H1 (cell line): Measurements from ENCODE around the gene NTN1. TPM values are rescaled to one million over a fixed set of nuclear protein-coding genes. Genes with fewer than 3 reads are reported as not detected.

Experiments
- CTCF ChIA-PET: fragments of 300-600 bp; sonication (Branson Sonifier 250); formaldehyde crosslinking; loops from one replicate; lab custom pipeline; 2021; ENCODE audit not compliant: partially characterized antibody; lab: Charles Lee
- POLR2A ChIA-PET: fragments of 300-600 bp; sonication (Branson Sonifier 250); formaldehyde crosslinking; loops from one replicate; lab custom pipeline; 2021; ENCODE audit warnings: inconsistent platforms; ENCODE audit not compliant: partially characterized antibody; lab: Charles Lee
- DNase-seq, 2 experiments: peaks; one replicate each; pipeline versions ENCODE4 v3.0.0 to v3.0.0-alpha.2; 2010 to 2022; ENCODE audit warnings: low spot score in 2 of 2, low read depth in 1 of 2, mixed read lengths in 1 of 2
- FAIRE-seq: peaks from 2 replicates; lab custom pipeline; 2011; peaks lifted over from hg19 to GRCh38; lab: Jason Lieb, UNC
- H2AFZ ChIP-seq: 2 replicates; pipeline ENCODE4 v1.8.1; 2012; ENCODE audit warnings: low read length, inconsistent platforms
- H2AK5ac ChIP-seq: 2 replicates; pipeline ENCODE4 v1.6.1; 2013; ENCODE audit warnings: low read depth, low read length
- H2BK120ac ChIP-seq: replicated peaks from 2 replicates; pipeline ENCODE3; 2013; ENCODE audit warnings: low read depth, low read length, inconsistent platforms
- H2BK12ac ChIP-seq: 2 replicates; pipeline ENCODE4 v1.6.1; 2013; ENCODE audit warnings: low read depth, low read length
- H2BK15ac ChIP-seq: 2 replicates; pipeline ENCODE4 v1.6.1; 2013; ENCODE audit warnings: low read length
- H2BK20ac ChIP-seq: 2 replicates; pipeline ENCODE4 v1.6.1; 2013; ENCODE audit warnings: low read length
- H2BK5ac ChIP-seq: 2 replicates; pipeline ENCODE4 v1.6.1; 2013; ENCODE audit warnings: low read depth, low read length
- H3K14ac ChIP-seq: 2 replicates; pipeline ENCODE4 v1.6.1; 2013; ENCODE audit warnings: inconsistent platforms; ENCODE audit not compliant: insufficient read length
- H3K18ac ChIP-seq: 2 replicates; pipeline ENCODE4 v1.6.1; 2013; ENCODE audit warnings: low read length; ENCODE audit errors: extremely low read depth
- H3K23ac ChIP-seq: 2 replicates; pipeline ENCODE4 v1.6.1; 2013; ENCODE audit warnings: inconsistent platforms; ENCODE audit not compliant: insufficient read length
- H3K23me2 ChIP-seq: 2 replicates; pipeline ENCODE4 v1.6.1; 2013; ENCODE audit warnings: low read depth, low read length
- H3K27ac ChIP-seq: 2 replicates; pipeline ENCODE4 v1.6.1; 2011; ENCODE audit warnings: low read depth, low read length, inconsistent platforms
- H3K27me3 ChIP-seq, 4 experiments: replicated peaks in 1 of 4; 1 replicate in 1 of 4; 2 replicates in 3 of 4; pipeline versions ENCODE4 v1.6.1 to v1.8.1; 2011 to 2013; ENCODE audit warnings: low read length in 3 of 4, mild to moderate bottlenecking in 3 of 4, inconsistent platforms in 2 of 4, mixed read lengths in 2 of 4, moderate library complexity in 1 of 4; ENCODE audit not compliant: control insufficient read depth in 3 of 4, insufficient read depth in 3 of 4; ENCODE audit errors: extremely low read depth in 1 of 4
- H3K36me3 ChIP-seq, 4 experiments: 2 replicates each; pipeline versions ENCODE4 v1.6.1 to v1.8.1; 2011 to 2013; ENCODE audit warnings: mild to moderate bottlenecking in 4 of 4, low read length in 3 of 4, moderate library complexity in 2 of 4, control low read depth in 1 of 4, inconsistent platforms in 1 of 4; ENCODE audit not compliant: insufficient read depth in 4 of 4, control insufficient read depth in 2 of 4
- H3K4ac ChIP-seq: replicated peaks from 2 replicates; pipeline ENCODE3; 2013; ENCODE audit warnings: low read length, low read depth, mixed read lengths, inconsistent platforms; ENCODE audit not compliant: insufficient read length
- H3K4me1 ChIP-seq, 4 experiments: replicated peaks in 1 of 4; 1 replicate in 1 of 4; 2 replicates in 3 of 4; pipeline versions ENCODE4 v1.6.1 to v1.8.1; 2011 to 2013; ENCODE audit warnings: low read length in 3 of 4, inconsistent platforms in 2 of 4, mixed read lengths in 1 of 4; ENCODE audit not compliant: insufficient read depth in 4 of 4, control insufficient read depth in 3 of 4
- H3K4me2 ChIP-seq, 2 experiments: 2 replicates each; pipeline versions ENCODE4 v1.6.1 to v1.8.1; 2011 to 2013; ENCODE audit warnings: low read depth in 2 of 2, low read length in 2 of 2, control low read depth in 1 of 2, inconsistent platforms in 1 of 2, mild to moderate bottlenecking in 1 of 2; ENCODE audit not compliant: insufficient read depth in 1 of 2
- H3K4me3 ChIP-seq, 4 experiments: fragments of 200-600, 300-600 bp in 1 of 4; sonication (generic), shearing (Covaris generic), sonication (Bioruptor Twin) in 1 of 4; 2 replicates each; pipeline versions ENCODE4 v1.5.1 to v1.8.1; 2011 to 2016; ENCODE audit warnings: low read length in 4 of 4, low read depth in 3 of 4, control low read depth in 2 of 4, inconsistent platforms in 2 of 4, mild to moderate bottlenecking in 2 of 4, mixed read lengths in 1 of 4, moderate library complexity in 1 of 4; ENCODE audit not compliant: insufficient read depth in 2 of 4; ENCODE audit errors: extremely low read depth in 1 of 4
- H3K56ac ChIP-seq: replicated peaks from 2 replicates; pipeline ENCODE3; 2013; ENCODE audit warnings: low read depth, mild to moderate bottlenecking, mixed read lengths, low read length, inconsistent platforms; ENCODE audit not compliant: insufficient read length
- H3K79me1 ChIP-seq: 2 replicates; pipeline ENCODE4 v1.6.1; 2013; ENCODE audit warnings: low read depth, low read length, control low read depth
- H3K79me2 ChIP-seq, 2 experiments: 2 replicates each; pipeline versions ENCODE4 v1.6.1 to v1.8.1; 2012 to 2013; ENCODE audit warnings: low read length in 2 of 2, mild to moderate bottlenecking in 2 of 2, inconsistent platforms in 1 of 2; ENCODE audit not compliant: insufficient read depth in 2 of 2, control insufficient read depth in 1 of 2
- H3K9ac ChIP-seq, 4 experiments: replicated peaks in 1 of 4; 1 replicate in 1 of 4; 2 replicates in 3 of 4; pipeline versions ENCODE4 v1.6.1 to v1.8.1; 2011 to 2013; ENCODE audit warnings: low read depth in 3 of 4, low read length in 3 of 4, control low read depth in 2 of 4, mild to moderate bottlenecking in 2 of 4, moderate library complexity in 2 of 4, inconsistent platforms in 1 of 4; ENCODE audit errors: extremely low read depth in 1 of 4
- H3K9me3 ChIP-seq, 2 experiments: 2 replicates each; pipeline versions ENCODE4 v1.6.1 to v1.8.1; 2012 to 2013; ENCODE audit warnings: mild to moderate bottlenecking in 2 of 2, moderate library complexity in 2 of 2, control low read depth in 1 of 2, inconsistent platforms in 1 of 2, low read depth in 1 of 2, low read length in 1 of 2, mixed read lengths in 1 of 2; ENCODE audit not compliant: insufficient read depth in 2 of 2
- H4K20me1 ChIP-seq, 2 experiments: replicated peaks in 1 of 2; 2 replicates each; pipeline versions ENCODE3 to v1.8.1; 2011 to 2013; ENCODE audit warnings: inconsistent platforms in 2 of 2, low read length in 2 of 2, mild to moderate bottlenecking in 1 of 2; ENCODE audit not compliant: insufficient read depth in 2 of 2, control insufficient read depth in 1 of 2
- H4K5ac ChIP-seq: 2 replicates; pipeline ENCODE4 v1.6.1; 2013; ENCODE audit warnings: low read length, low read depth, mixed read lengths, inconsistent platforms; ENCODE audit not compliant: insufficient read length
- H4K8ac ChIP-seq: 2 replicates; pipeline ENCODE4 v1.8.0; 2013; ENCODE audit warnings: mild to moderate bottlenecking, moderate library complexity, low read length, inconsistent platforms; ENCODE audit not compliant: insufficient read depth; ENCODE audit errors: extremely low read depth
- H4K91ac ChIP-seq: replicated peaks from 2 replicates; pipeline ENCODE3; 2013; ENCODE audit warnings: low read length, mixed read lengths, inconsistent platforms; ENCODE audit not compliant: insufficient read length
- EZH2 ChIP-seq: fragments of 200-600 bp; sonication (generic); IDR thresholded peaks from 2 replicates; pipeline ENCODE4 v1.7.1; 2012; ENCODE audit warnings: low read depth, mild to moderate bottlenecking, moderate library complexity, low read length, inconsistent platforms; ENCODE audit not compliant: severe bottlenecking
- GTF2F1 ChIP-seq: IDR thresholded peaks from 2 replicates; pipeline ENCODE4 v1.6.1; 2012; ENCODE audit warnings: low read depth, low read length, improper control_type of control experiment, borderline replicate concordance
- HDAC2 ChIP-seq, 2 experiments: fragments of 300-600 bp in 1 of 2; sonication (generic) in 1 of 2; IDR thresholded peaks; 2 replicates each; pipeline ENCODE4 v1.6.1; 2011 to 2012; ENCODE audit warnings: low read depth in 2 of 2, low read length in 2 of 2, mild to moderate bottlenecking in 2 of 2, moderate library complexity in 2 of 2, borderline replicate concordance in 1 of 2, inconsistent platforms in 1 of 2
- RAD21 ChIP-seq, 2 experiments: IDR thresholded peaks in 1 of 2; conservative IDR thresholded peaks in 1 of 2; 2 replicates each; pipeline ENCODE4 v1.6.1; 2011; ENCODE audit warnings: low read depth in 2 of 2, low read length in 2 of 2, improper control_type of control experiment in 1 of 2, inconsistent platforms in 1 of 2, mild to moderate bottlenecking in 1 of 2, moderate library complexity in 1 of 2
- RBBP5 ChIP-seq: IDR thresholded peaks from 2 replicates; pipeline ENCODE4 v1.7.1; 2012; ENCODE audit warnings: low read depth, mild to moderate bottlenecking, inconsistent platforms, low read length, moderate library complexity, borderline replicate concordance
- SP4 ChIP-seq: IDR thresholded peaks from 2 replicates; pipeline ENCODE4 v1.6.1; 2012; ENCODE audit warnings: low read length, inconsistent platforms
- SUZ12 ChIP-seq: fragments of 200-600 bp; sonication (generic); IDR thresholded peaks from 2 replicates; pipeline ENCODE4 v1.6.1; 2012; ENCODE audit warnings: mild to moderate bottlenecking, inconsistent platforms, low read length, moderate library complexity, mixed read lengths
- TAF7 ChIP-seq: optimal IDR thresholded peaks from 2 replicates; pipeline ENCODE3; 2011; ENCODE audit warnings: low read depth, mild to moderate bottlenecking, inconsistent platforms, low read length, moderate library complexity, borderline replicate concordance
- ZNF274 ChIP-seq: IDR thresholded peaks from 2 replicates; pipeline ENCODE4 v1.7.0; 2012; ENCODE audit warnings: low read length, borderline replicate concordance; ENCODE audit errors: extremely low read depth
- WGBS, 2 experiments: shearing (Covaris generic) in 1 of 2; methylation state at CpG; one replicate each; pipeline versions ENCODE4 v1.1.6 to v1.1.7; 2013 to 2015; ENCODE audit warnings: low lambda C conversion rate in 2 of 2, mixed read lengths in 2 of 2, inconsistent platforms in 1 of 2, low coverage in 1 of 2, missing lambda C conversion rate in 1 of 2; ENCODE audit not compliant: insufficient replicate concordance in 2 of 2, insufficient coverage in 1 of 2, insufficient read length in 1 of 2; ENCODE audit errors: extremely low coverage in 1 of 2, missing lambda C conversion rate in 1 of 2; 5-methylcytosine and 5-hydroxymethylcytosine counted together
- polyA plus RNA-seq, 7 experiments: library from polyadenylated mRNA; depleted of rRNA in 3 of 7; stranded (reverse) in 5 of 7; unstranded in 2 of 7; fragments of >200 nt in 5 of 7; fragments of 200-250 nt in 2 of 7; gene quantifications; 1 replicate in 5 of 7; 2 replicates in 1 of 7; 4 replicates in 1 of 7; pipeline versions ENCODE4 v1.2.1 to v1.2.3, GENCODE V29; 2011 to 2013; ENCODE audit warnings: missing spikeins in 2 of 7, mixed read lengths in 2 of 7
- total RNA-seq: library from RNA; stranded (reverse); fragmentation: NEBNext Ultra II Directional; extraction: Animal tissue kit (Norgen Biotek cat#: 25700); gene quantifications from 2 replicates; pipeline ENCODE4 v1.2.1, GENCODE V29; 2021

NTN1 gene
- total and polyA plus RNA-seq, 2 of the 8 experiments (the other 6 are each of a cell fraction or from before 2014, with no cell fraction given): 2.0 to 2.3 TPM

DNA sequence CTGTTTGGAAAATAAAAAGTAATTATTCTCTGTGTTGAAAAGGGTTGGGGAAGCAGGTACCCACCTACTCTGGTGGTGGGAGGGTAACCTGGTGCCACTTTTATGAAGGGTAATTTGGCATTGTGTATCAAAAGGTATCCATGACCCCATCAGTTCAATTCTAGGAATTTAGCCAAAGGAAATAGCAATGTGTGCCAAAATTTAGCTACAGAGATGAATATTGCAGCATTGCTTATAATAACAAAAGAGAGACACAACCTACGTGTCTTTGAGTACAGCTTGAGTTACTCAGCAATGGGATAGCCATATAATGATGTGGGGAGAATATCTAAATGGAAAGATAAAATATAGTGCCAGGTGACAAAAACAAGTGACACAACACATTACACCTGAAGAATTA is 170.7 kb downstream of the NTN1 start:
- no peak overlapping the region for H3K56ac ChIP-seq
- H3K18ac ChIP-seq: no peak overlapping the region
- no peak for DNase-seq
- H3K36me3 ChIP-seq: no peaks in the 10 kb centered on the region
- no peak overlapping the region for H2BK15ac ChIP-seq
- no peak overlapping the region for H2AK5ac ChIP-seq
- no peak overlapping the region for H2BK120ac ChIP-seq
- no peaks in the 10 kb centered on the region for H4K20me1 ChIP-seq
- no peak overlapping the region for H2BK5ac ChIP-seq
- peaks cover 5 to 13% (median 10%) of the 10 kb centered on the region in 4 experiments for H3K4me1 ChIP-seq
- H3K9me3 ChIP-seq: no peaks in the 10 kb centered on the region
- ChIA-PET POLR2A (interaction anchor here (1.3 to 1.5 kb wide), 2 partner anchors 12 to 29 kb away, joined by 3 read pairs; no protein-coding TSS in a partner anchor), CTCF (interaction anchor here (0.7 to 1.5 kb wide), 5 partner anchors 8 to 196 kb away, joined by 3 to 6 read pairs (median 4); no protein-coding TSS in a partner anchor)
- no peak overlapping the region for H3K23ac ChIP-seq
- no peak for FAIRE-seq
- H3K27me3 ChIP-seq: no peaks in the 10 kb centered on the region
- no peak overlapping the region for H3K27ac ChIP-seq
- no peak overlapping the region for H3K9ac ChIP-seq
- H2BK12ac ChIP-seq: no peak overlapping the region
- H2AFZ ChIP-seq: no peak overlapping the region
- H3K4ac ChIP-seq: no peak overlapping the region
- H2BK20ac ChIP-seq: no peak overlapping the region
- no peak overlapping the region for H3K14ac ChIP-seq
- H3K4me2 ChIP-seq: no peak overlapping the region
- H4K5ac ChIP-seq: no peak overlapping the region
- no peaks in the 10 kb centered on the region for H3K79me2 ChIP-seq
- H3K4me3 ChIP-seq: no peak overlapping the region
- H3K23me2 ChIP-seq: no peaks in the 10 kb centered on the region
- TF ChIP-seq RAD21 (IDR thresholded peaks at IDR 0.05 in 1 of 2, conservative IDR thresholded peaks at IDR 0.05 in 1 of 2; ENCODE audit: low read depth in 2 of 2, low read length in 2 of 2) (no peak), RBBP5 (no peak), SUZ12 (no peak), HDAC2 (IDR thresholded peaks at IDR 0.05; ENCODE audit: borderline replicate concordance in 1 of 2, low read depth in 2 of 2, low read length in 2 of 2) (no peak), EZH2 (no peak), TAF7 (no peak), GTF2F1 (no peak), SP4 (no peak), ZNF274 (no peak)
- WGBS, 2 experiments: 88% methylated on average over 1 of the region's 1 CpG; no CpG with 5 or more reads in 1 of the 2 experiments
- H3K79me1 ChIP-seq: no peaks in the 10 kb centered on the region
- H4K8ac ChIP-seq: no peak overlapping the region
- no peak overlapping the region for H4K91ac ChIP-seq
